ENCODE data around the gene MRTFB. TPM values are rescaled to one million over a fixed set of nuclear protein-coding genes. Genes with fewer than 3 reads are reported as not detected.

Gene MRTFB
- total and polyA plus RNA-seq, 2 of the 13 experiments (the other 11 are each of a cell fraction or from before 2014, with no cell fraction given), result 11.4 to 14.0 TPM

GRCh38 chr16:14175086-14175485 lies 104.0 kb downstream of the MRTFB start (continued):
- TF ChIP-seq ZNF512B (CRISPR knock-in tag; IDR thresholded peaks at IDR 0.05; ENCODE audit: borderline replicate concordance) (no peak), ERF (CRISPR knock-in tag; IDR thresholded peaks at IDR 0.05) (no peak), PHF8 (CRISPR knock-in tag; IDR thresholded peaks at IDR 0.05) (no peak), YEATS2 (CRISPR knock-in tag; IDR thresholded peaks at IDR 0.05; ENCODE audit: borderline replicate concordance) (no peak), ETV6 (CRISPR knock-in tag; conservative IDR thresholded peaks at IDR 0.05) (no peak), TOE1 (CRISPR knock-in tag; IDR thresholded peaks at IDR 0.05) (no peak), ZNF589 (CRISPR knock-in tag; conservative IDR thresholded peaks at IDR 0.05) (no peak), KLF16 (CRISPR knock-in tag; IDR thresholded peaks at IDR 0.05) (no peak)

DNA sequence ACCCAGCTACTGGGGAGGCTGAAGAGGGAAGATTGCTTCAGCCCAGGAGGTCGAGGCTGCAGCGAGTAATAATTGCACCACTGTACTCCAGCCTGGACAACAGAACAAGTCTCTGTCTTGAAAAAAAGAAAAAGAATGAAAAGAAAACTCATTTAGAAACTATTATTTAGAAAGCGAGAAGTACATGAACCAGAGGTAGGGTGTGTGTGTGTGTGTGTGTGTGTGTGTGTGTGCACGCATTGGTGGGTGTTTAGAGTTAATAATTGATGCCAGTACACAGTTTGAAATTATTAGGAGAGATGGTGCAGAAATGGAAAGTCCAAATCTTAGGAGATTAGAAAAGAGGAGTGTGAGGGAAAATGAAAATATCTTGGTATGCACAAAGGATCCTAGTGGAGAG lies 106.6 kb downstream of the MRTFB start:
- Histone ChIP-seq H3K4me2 (ENCODE audit: low read depth, low read length) (no peak overlapping the region), H3K9ac (ENCODE audit: insufficient read depth, low read depth, low read length) (no peak overlapping the region), H4K20me1 (ENCODE audit: insufficient read depth, low read length) (no peaks in the 10 kb centered on the region), H3K36me3 (replicated peaks in 1 of 2; ENCODE audit: control insufficient read depth in 1 of 2, insufficient read depth in 2 of 2, low read length in 2 of 2) (no peaks in the 10 kb centered on the region; a peak in 1 of 5 replicates), H3K4me3 (replicated peaks in 1 of 3; ENCODE audit: insufficient read depth in 1 of 3, low read depth in 2 of 3, low read length in 3 of 3) (no peak overlapping the region), H3K9me3 (ENCODE audit: low read length) (no peaks in the 10 kb centered on the region), H3K27ac (ENCODE audit: extremely low read length, insufficient read depth, low read length) (no peak overlapping the region), H3K79me2 (ENCODE audit: insufficient read depth, low read length) (no peaks in the 10 kb centered on the region), H3K27me3 (ENCODE audit: control insufficient read depth in 1 of 2, insufficient read depth in 2 of 2, low read length in 2 of 2) (no peaks in the 10 kb centered on the region), H3K4me1 (ENCODE audit: insufficient read depth, low read length) (0 out of 2 replicates have a peak, but pooled peaks cover 1% of the 10 kb centered on the region), H2AFZ (ENCODE audit: low read length) (no peak overlapping the region)
- POLR2A ChIA-PET, result no interaction called here
- intact Hi-C loops (cut with micrococcal nuclease; ENCODE audit: unreplicated experiment) (no loop called here), in situ Hi-C loops (cut with HindIII; ENCODE audit: extremely low pct_ligation_motif_present, low pct_unique_long_range_greater_than_20kb) (no loop called here)
- FAIRE-seq (no peak), DNase-seq (ENCODE audit: low spot score) (no peak), ATAC-seq (no peak)
- 96% methylated on average over 4 of the region's 4 CpGs for WGBS (ENCODE audit: low lambda C conversion rate)
- no TSS peak for BruUV-seq (replicated peaks)
- CTCF ChIA-PET (ENCODE audit: low intra/inter-chr PET ratio, low total read pairs), result no interaction called here
- TF ChIP-seq PAX8 (CRISPR knock-in tag; IDR thresholded peaks at IDR 0.05; ENCODE audit: borderline replicate concordance), result no peak
- TF ChIP-seq, protein P1, sequence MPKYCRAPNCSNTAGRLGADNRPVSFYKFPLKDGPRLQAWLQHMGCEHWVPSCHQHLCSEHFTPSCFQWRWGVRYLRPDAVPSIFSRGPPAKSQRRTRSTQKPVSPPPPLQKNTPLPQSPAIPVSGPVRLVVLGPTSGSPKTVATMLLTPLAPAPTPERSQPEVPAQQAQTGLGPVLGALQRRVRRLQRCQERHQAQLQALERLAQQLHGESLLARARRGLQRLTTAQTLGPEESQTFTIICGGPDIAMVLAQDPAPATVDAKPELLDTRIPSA (CRISPR knock-in tag; IDR thresholded peaks at IDR 0.05; ENCODE audit: borderline replicate concordance), result no peak
- TF ChIP-seq SAFB2 (CRISPR knock-in tag; IDR thresholded peaks at IDR 0.05; ENCODE audit: borderline replicate concordance, low read depth), result no peak
- TF ChIP-seq ZNF326 (CRISPR knock-in tag; IDR thresholded peaks at IDR 0.05; ENCODE audit: borderline replicate concordance), result no peak
- TF ChIP-seq, protein P2, sequence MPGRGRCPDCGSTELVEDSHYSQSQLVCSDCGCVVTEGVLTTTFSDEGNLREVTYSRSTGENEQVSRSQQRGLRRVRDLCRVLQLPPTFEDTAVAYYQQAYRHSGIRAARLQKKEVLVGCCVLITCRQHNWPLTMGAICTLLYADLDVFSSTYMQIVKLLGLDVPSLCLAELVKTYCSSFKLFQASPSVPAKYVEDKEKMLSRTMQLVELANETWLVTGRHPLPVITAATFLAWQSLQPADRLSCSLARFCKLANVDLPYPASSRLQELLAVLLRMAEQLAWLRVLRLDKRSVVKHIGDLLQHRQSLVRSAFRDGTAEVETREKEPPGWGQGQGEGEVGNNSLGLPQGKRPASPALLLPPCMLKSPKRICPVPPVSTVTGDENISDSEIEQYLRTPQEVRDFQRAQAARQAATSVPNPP (CRISPR knock-in tag; IDR thresholded peaks at IDR 0.05), result no peak
- no peak for TF ChIP-seq ZNF567 (CRISPR knock-in tag; IDR thresholded peaks at IDR 0.05; ENCODE audit: borderline replicate concordance)
- TF ChIP-seq ZNF335 (CRISPR knock-in tag; IDR thresholded peaks at IDR 0.05), result no peak
- no peak for TF ChIP-seq ZNF430 (CRISPR knock-in tag; IDR thresholded peaks at IDR 0.05)
- TF ChIP-seq ZNF570 (CRISPR knock-in tag; IDR thresholded peaks at IDR 0.05; ENCODE audit: borderline replicate concordance), result no peak
- no peak for TF ChIP-seq ZNF776 (CRISPR knock-in tag; IDR thresholded peaks at IDR 0.05)
- no peak for TF ChIP-seq SNAPC2 (CRISPR knock-in tag; IDR thresholded peaks at IDR 0.05)
- no peak for TF ChIP-seq NBN (conservative IDR thresholded peaks at IDR 0.05)
- no peak for TF ChIP-seq RXRB (CRISPR knock-in tag; IDR thresholded peaks at IDR 0.05; ENCODE audit: borderline replicate concordance)
- no peak for TF ChIP-seq ZNF660 (CRISPR knock-in tag; IDR thresholded peaks at IDR 0.05; ENCODE audit: borderline replicate concordance, low read depth)

All from HepG2 (cell line).